HG02943 (cell line): ENCODE measurements around the gene CAMP.
"Not testable (repeated sequence)": the region's sequence is repeated elsewhere in the genome, so short reads cannot be mapped to it uniquely, and the experiment has no call there.

ENCODE experiments used
- ATAC-seq: cut with Tn5 transposase; IDR thresholded peaks from one replicate; pipeline ENCODE4 v1.9.1; 2021; ENCODE audit warnings: mild to moderate bottlenecking, low read depth, moderate library complexity; ENCODE audit not compliant: unreplicated experiment

The CAMP gene

GRCh38 chr3:48222616-48223513, at the start of gene CAMP:
Gene CAMP, plus strand, starts transcription at chr3:48223495. Its CDS starts 17 bp downstream, at chr3:48223512.
- no peak for ATAC-seq

- no peak for ATAC-seq
Measured at GRCh38 chr3:48178072-48178471, 45.2 kb upstream of the CAMP start.

- no peak for ATAC-seq
Measured at GRCh38 chr3:48180021-48180420, 43.3 kb upstream of the CAMP start.

- ATAC-seq: no peak
Measured at GRCh38 chr3:48180531-48181253, 42.6 kb upstream of the CAMP start.

- ATAC-seq: no peak
Measured at GRCh38 chr3:48184299-48184698, 39.0 kb upstream of the CAMP start.

GRCh38 chr3:48185129-48185528, 38.2 kb upstream of the CAMP start:
- no peak for ATAC-seq

GRCh38 chr3:48186631-48187300, 36.5 kb upstream of the CAMP start:
- ATAC-seq: no peak

GRCh38 chr3:48187301-48187578, 36.1 kb upstream of the CAMP start:
- no peak for ATAC-seq

GRCh38 chr3:48187579-48188265, 35.6 kb upstream of the CAMP start:
- ATAC-seq: peak; percentile 25

- ATAC-seq: peak; percentile 92
Measured at GRCh38 chr3:48188266-48189201, 34.8 kb upstream of the CAMP start, which contains the start of gene CDC25A. Gene CDC25A, minus strand, starts transcription at chr3:48188417. Its CDS starts 470 bp downstream, at chr3:48187947.

- ATAC-seq: no peak
Measured at GRCh38 chr3:48189321-48189720, 34.0 kb upstream of the CAMP start.

GRCh38 chr3:48190911-48191310, 32.4 kb upstream of the CAMP start:
- no peak for ATAC-seq

- ATAC-seq: no peak
Measured at GRCh38 chr3:48194446-48195071, 28.7 kb upstream of the CAMP start.

GRCh38 chr3:48196611-48197010, 26.7 kb upstream of the CAMP start:
- no peak for ATAC-seq

GRCh38 chr3:48199117-48199516, 24.2 kb upstream of the CAMP start:
- no peak for ATAC-seq

GRCh38 chr3:48202632-48203031, 20.7 kb upstream of the CAMP start:
- no peak for ATAC-seq

- no peak for ATAC-seq
Measured at GRCh38 chr3:48208076-48208475, 15.2 kb upstream of the CAMP start.

GRCh38 chr3:48209445-48209844, 13.8 kb upstream of the CAMP start:
- no peak for ATAC-seq

- not testable (repeated sequence) for ATAC-seq
Measured at GRCh38 chr3:48210534-48210933, 12.8 kb upstream of the CAMP start.
